ENCODE results near the gene ARMH1. TPM values are rescaled to one million over a fixed set of nuclear protein-coding genes. Genes with fewer than 3 reads are reported as not detected.
A peak's percentile ranks its signal among the peaks of the same experiment; 100 is the strongest.

The ARMH1 gene
- total RNA-seq, 1 donor from 2014 or later: 3.0 TPM

GRCh38 chr1:44651069-44651468, 23.4 kb upstream of the ARMH1 start:
- Mint-ChIP-seq H3K4me1 (ENCODE audit: unreplicated experiment) (no peaks in the 10 kb centered on the region), H3K9me3 (ENCODE audit: unreplicated experiment) (no peaks in the 10 kb centered on the region), H3K27me3 (ENCODE audit: unreplicated experiment) (no peaks in the 10 kb centered on the region), H3K27ac (ENCODE audit: unreplicated experiment) (no peak overlapping the region), H3K36me3 (ENCODE audit: unreplicated experiment) (peaks cover 17% of the 10 kb centered on the region), H3K4me3 (ENCODE audit: unreplicated experiment) (no peak overlapping the region)
- no peak for DNase-seq (ENCODE audit: extremely low spot score, unreplicated experiment)
- TF ChIP-seq CTCF (IDR thresholded peaks at IDR 0.05): no peak

- Mint-ChIP-seq H3K27me3 (ENCODE audit: unreplicated experiment) (no peaks in the 10 kb centered on the region), H3K27ac (ENCODE audit: unreplicated experiment) (no peak overlapping the region), H3K36me3 (ENCODE audit: unreplicated experiment) (peaks cover 12% of the 10 kb centered on the region), H3K9me3 (ENCODE audit: unreplicated experiment) (no peaks in the 10 kb centered on the region), H3K4me1 (ENCODE audit: unreplicated experiment) (no peaks in the 10 kb centered on the region), H3K4me3 (ENCODE audit: unreplicated experiment) (no peak overlapping the region)
- TF ChIP-seq CTCF (IDR thresholded peaks at IDR 0.05): peak; percentile 93
- peak; percentile 92 for DNase-seq (ENCODE audit: extremely low spot score, unreplicated experiment)
These were observed 21.9 kb upstream of the ARMH1 start for GRCh38 chr1:44652445-44653106.

- no peak for TF ChIP-seq CTCF (IDR thresholded peaks at IDR 0.05)
- H3K27me3 Mint-ChIP-seq (ENCODE audit: unreplicated experiment): no peaks in the 10 kb centered on the region
- H3K27ac Mint-ChIP-seq (ENCODE audit: unreplicated experiment): no peak overlapping the region
- peaks cover 12% of the 10 kb centered on the region for H3K36me3 Mint-ChIP-seq (ENCODE audit: unreplicated experiment)
- DNase-seq (ENCODE audit: extremely low spot score, unreplicated experiment): no peak
- H3K9me3 Mint-ChIP-seq (ENCODE audit: unreplicated experiment): no peaks in the 10 kb centered on the region
- no peaks in the 10 kb centered on the region for H3K4me1 Mint-ChIP-seq (ENCODE audit: unreplicated experiment)
- no peak overlapping the region for H3K4me3 Mint-ChIP-seq (ENCODE audit: unreplicated experiment)
These were observed 21.2 kb upstream of the ARMH1 start for GRCh38 chr1:44653107-44653964.

- Mint-ChIP-seq H3K4me1 (ENCODE audit: unreplicated experiment) (no peaks in the 10 kb centered on the region), H3K9me3 (ENCODE audit: unreplicated experiment) (no peaks in the 10 kb centered on the region), H3K4me3 (ENCODE audit: unreplicated experiment) (no peak overlapping the region), H3K27me3 (ENCODE audit: unreplicated experiment) (no peaks in the 10 kb centered on the region), H3K36me3 (ENCODE audit: unreplicated experiment) (peaks cover 8% of the 10 kb centered on the region), H3K27ac (ENCODE audit: unreplicated experiment) (no peak overlapping the region)
- no peak for DNase-seq (ENCODE audit: extremely low spot score, unreplicated experiment)
- TF ChIP-seq CTCF (IDR thresholded peaks at IDR 0.05): no peak
These were observed 19.8 kb upstream of the ARMH1 start for GRCh38 chr1:44654621-44655187.

GRCh38 chr1:44655609-44656008, 18.9 kb upstream of the ARMH1 start:
- Mint-ChIP-seq H3K27me3 (ENCODE audit: unreplicated experiment) (no peaks in the 10 kb centered on the region), H3K36me3 (ENCODE audit: unreplicated experiment) (peaks cover 6% of the 10 kb centered on the region), H3K4me1 (ENCODE audit: unreplicated experiment) (peaks cover 7% of the 10 kb centered on the region), H3K27ac (ENCODE audit: unreplicated experiment) (no peak overlapping the region), H3K9me3 (ENCODE audit: unreplicated experiment) (no peaks in the 10 kb centered on the region), H3K4me3 (ENCODE audit: unreplicated experiment) (no peak overlapping the region)
- no peak for DNase-seq (ENCODE audit: extremely low spot score, unreplicated experiment)
- peak; percentile 70 for TF ChIP-seq CTCF (IDR thresholded peaks at IDR 0.05)
